ENCODE results near the gene ZNF614.
"Not testable (repeated sequence)": the region's sequence is repeated elsewhere in the genome, so short reads cannot be mapped to it uniquely, and the experiment has no call there.

ZNF614 gene

DNA sequence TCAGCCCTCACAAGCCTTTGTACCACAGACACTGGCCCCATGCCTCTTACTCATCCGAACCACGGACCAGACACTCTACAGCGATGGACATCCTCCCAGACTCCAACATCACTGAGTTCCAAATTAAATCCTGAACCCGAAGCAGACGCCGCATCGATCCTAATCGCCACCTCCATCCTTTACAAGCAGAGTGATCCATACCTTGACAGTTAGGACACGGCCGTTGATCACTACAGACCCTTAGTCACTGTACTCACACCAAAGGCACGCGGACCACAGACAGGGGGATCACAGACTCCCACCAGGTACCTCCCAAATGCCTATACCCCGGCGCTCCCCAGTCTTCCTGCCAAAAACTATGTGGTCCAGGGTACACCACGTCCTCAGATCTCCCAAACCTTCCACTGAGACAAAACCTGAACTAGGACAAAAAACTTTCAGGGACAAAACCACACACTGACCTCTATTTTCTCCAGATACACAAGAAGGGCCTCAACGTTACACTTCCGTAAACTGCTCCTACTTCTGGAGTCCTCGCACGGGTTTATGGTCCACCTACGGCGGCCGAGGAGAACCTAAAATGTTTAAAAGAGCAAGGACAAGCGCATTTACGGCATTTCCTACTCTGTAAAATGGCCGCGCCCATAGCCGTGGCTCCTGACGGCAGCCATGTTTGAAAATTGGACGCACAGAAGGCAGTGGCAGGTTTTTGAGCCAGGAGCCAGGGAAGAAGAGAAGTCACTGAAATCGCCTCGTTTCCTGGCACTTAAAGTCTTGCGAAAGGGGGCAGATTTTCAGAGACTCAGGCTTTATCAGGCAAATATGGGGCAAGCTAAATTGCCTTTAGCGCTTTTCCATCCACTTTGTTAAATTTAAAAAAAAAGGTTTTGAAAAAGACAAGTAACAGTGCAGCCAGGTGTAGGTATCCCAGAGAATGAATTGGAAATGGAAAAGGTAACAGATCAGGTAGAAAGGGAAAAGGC, 41.6 kb downstream of the ZNF614 start, which contains the start of gene ZNF350:
Gene ZNF350, minus strand, starts transcription at position 532 of the 983 bp plus-strand sequence. CDS start 12,480 bp downstream, outside the sequence.
- DNase-seq: peak; percentile 57

DNA sequence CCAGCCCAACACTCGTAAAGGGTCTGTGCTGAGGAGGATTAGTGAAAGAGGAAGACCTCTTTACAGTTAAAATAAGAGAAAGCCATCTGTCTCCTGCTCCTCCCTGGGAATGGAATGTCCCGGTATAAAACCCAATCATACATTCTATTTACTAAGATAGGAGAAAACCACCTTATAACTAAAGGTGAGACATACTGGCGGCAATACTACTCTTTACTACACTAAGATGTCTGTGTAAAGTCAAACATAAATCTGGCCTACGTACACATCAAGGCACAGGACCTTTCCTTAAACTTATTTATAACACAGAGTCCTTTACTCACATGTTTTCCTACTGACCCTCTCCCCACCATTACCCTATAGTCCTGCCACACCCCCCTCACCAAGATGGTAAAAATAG, 44.8 kb downstream of the ZNF614 start:
- DNase-seq: no peak

DNA sequence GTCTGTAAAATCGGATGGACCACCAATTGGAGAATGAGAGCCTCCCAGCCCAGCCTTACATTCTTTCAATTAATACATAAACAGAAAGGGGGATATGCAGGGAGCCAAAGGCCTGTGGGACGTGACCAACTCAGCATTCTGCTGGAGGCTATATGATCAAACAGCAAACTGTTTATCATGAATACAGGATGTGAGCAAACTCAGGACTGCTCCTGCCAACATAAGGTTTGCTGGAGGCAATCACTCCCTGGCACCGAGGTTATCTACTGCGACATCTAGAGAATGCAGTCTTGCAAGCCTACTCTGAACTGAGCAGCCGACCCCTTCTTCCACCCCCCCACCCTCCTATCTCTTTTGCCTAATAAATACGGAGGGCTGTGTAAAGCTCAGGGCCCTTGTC, 47.3 kb downstream of the ZNF614 start:
- not testable (repeated sequence) for DNase-seq

DNA sequence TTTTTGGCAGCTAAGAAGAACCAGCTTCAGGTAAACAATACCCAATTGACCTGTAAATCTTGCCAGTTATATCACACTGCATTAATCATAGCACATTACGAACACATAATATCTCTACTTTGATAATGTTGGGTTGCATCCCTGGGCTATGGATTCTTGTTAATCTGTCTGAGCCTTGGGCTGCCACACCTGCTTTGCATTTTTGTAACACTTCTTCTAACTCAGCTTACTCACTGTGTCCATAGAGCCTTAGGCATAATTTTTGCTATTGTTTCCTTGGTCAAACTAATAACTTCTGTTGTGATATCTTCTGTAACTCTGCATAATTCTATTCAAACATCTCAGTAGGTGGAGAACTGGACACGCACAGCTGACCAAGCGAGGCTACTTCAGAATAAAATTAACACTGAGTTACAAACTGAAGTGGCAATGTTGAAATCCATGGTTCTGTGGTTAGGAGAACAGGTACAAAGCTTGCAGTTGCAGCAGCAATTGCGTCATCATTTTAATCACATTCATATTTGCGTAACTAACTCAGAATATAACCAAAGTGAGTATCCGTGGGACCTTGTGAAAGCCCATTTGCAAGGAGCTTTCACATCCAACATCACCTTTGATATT, 48.0 kb downstream of the ZNF614 start:
- no peak for DNase-seq

DNA sequence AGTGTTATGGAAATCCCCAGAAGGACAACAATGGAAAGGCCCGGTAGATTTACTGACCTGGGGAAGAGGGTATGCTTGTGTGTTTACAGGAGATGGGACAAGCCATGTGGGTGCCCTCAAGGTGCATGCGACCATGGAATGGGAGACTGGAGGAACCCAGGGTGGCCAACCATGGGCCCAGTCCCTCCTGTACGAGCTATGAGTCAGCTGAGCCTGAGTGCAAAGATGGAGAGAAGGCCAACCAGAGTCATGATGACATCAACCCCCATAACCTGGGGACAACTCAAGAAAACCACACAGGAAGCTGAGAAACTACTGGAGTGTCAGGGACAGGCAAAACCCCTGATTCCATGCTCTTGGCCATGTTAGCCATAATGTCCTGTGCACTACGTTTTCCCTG, 49.3 kb downstream of the ZNF614 start:
- DNase-seq: no peak

DNA sequence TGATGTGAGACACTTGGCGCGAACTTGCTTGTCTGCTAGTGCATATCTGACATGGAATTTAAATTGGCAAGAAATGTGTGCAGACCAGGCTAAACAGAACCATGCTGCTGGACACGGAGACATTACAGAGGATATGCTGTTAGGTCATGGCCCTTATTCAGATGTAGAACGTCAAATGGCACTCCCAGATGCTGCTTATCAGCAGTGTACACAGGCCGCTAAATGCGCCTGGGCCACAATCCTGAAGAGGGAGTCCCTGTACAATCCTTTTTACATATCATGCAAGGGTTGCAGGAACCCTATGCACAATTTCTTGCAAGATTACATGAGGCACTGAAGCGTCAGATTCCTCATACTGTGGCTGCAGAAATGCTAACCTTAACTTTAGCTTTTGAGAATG, 50.8 kb downstream of the ZNF614 start:
- DNase-seq: no peak

DNA sequence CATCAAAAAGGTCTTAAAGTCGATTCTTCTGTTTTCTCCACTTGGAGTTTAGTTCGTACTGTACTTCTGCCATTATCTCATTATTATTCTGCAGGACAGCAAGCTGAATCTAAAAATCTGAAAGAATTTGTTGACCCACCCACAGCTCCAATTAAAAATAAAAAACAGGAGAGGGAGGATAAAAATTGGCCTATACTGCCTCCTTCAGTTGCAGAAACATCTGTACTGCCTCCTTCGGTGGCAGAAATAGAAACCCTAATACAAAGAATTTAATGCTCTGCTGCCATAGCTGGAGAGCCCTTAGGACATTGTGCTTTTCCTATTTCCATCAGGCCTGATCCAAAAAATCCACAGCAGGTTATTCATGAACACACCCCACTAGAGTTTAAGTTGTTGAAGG, 51.3 kb downstream of the ZNF614 start:
- DNase-seq: no peak

DNA sequence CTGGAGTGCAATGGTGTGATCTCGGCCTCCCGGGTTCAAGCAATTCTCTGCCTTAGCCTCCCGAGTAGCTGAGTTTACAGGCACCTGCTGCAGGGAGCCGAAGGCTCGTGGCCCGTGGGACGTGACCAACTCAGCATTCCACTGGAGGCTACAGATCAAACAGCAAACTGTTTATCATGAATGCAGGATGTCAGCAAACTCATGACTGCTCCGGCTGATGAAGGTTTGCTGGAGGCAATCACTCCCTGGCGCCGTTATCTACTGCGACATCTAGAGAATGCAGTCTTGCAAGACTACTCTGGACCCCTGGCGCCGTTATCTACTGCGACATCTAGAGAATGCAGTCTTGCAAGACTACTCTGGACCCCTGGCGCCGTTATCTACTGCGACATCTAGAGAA, 52.4 kb downstream of the ZNF614 start:
- DNase-seq: not testable (repeated sequence)

DNA sequence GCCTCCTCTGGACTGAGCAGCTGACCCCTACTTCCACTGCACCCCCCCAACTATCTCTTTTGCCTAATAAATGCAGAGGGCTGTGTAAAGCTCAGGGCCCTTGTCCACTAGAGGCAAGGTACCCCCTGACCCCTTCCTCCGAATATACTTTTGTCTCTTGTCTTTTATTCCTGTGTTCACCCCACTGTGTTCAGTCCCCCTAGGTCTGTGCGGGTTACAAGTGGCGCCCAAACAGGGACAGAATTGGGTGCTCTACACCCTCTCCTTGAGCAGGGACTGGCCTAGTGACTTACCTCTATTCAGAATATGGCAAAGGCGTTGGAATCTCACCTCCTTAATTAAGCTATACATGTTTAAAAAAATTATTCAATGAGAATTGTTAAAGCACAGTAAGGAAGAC, 56.6 kb downstream of the ZNF614 start:
- no peak for DNase-seq

DNA sequence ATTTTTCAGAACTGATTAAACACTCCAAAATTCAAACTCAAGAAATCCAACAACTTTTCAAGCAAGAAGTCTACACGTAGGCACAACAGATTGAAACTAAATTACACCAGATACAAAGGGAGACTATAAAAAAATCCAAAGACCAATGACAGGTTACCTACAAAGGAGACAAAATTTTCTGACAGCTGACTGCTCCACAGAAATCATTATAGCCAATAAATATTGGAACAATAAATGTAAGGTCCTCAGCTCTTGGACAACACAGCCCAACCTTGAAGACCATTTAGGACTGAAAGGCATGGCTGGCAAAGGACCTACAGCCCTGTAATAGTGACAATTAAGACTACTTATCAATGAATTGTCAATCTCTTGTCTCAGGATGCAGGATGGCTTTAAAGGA, 57.5 kb downstream of the ZNF614 start:
- no peak for DNase-seq

DNA sequence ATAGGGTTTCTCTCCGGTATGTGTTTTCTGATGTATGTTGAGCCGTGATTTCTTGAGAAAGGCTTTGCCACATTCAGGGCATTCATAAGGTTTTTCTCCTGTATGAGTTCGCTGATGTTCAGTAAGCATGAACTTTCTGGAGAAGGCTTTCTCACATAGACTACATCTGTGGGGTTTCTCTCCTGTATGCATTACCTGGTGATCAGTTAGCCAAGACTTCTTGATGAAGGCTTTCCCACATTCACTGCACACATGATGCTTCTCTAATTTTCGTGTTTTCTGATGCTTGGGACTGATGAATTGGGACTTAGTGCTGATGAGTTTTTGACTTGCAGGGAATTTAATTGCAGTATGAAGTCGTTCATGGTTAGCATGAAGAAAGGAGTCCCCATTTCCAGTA, 62.6 kb downstream of the ZNF614 start:
- no peak for DNase-seq

Data from SIG-M5 (cell line).